Stimulated activated naive CD4-positive, alpha-beta T cell treated with Interleukin-2 at 50 U/mL for 16 hours (primary cell): Measurements from ENCODE around the gene NELL1.

ENCODE experiments used
- DNase-seq: peaks from one replicate; lab custom pipeline; 2025; lab: John Stamatoyannopoulos, UW

Gene NELL1

DNA sequence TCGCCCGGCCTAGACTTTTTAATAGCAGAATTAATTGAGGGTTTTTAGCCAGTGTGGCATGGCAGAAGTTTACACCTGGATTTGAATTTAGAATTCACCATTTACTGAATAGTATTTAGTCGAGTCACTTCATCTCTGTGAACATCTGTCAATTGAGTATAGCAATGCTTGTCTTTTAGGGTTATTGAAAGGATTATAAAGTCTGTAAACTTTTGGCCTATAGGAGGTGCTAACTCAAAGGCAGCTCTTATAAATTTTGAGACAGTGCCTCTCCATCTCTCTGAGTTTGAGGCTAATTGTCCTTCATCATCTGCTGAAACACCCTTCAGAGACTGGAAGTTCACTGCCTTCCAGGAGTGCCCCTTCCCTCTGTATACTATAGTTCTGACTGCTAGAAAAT is 205.0 kb downstream of the NELL1 start:
- no peak for DNase-seq

DNA sequence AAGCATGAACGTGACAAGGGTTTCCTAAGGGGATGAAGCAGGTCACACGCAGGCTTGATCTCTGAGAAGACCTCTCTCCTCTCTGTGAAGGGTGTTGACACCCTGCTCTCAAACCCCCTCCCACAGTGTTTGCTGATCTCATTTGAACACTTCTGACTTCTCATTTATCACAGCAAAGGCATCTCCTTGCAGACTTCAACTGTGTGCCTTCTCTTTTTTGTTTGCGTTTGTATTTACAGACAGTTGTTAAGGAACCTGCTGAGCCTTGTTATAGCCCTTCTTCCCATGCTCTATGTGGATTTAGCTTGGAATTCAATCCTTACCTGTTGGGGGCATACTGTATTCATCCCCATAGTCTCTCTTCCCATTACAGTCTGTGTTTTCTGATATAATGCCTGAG is 206.5 kb downstream of the NELL1 start:
- no peak for DNase-seq

DNA sequence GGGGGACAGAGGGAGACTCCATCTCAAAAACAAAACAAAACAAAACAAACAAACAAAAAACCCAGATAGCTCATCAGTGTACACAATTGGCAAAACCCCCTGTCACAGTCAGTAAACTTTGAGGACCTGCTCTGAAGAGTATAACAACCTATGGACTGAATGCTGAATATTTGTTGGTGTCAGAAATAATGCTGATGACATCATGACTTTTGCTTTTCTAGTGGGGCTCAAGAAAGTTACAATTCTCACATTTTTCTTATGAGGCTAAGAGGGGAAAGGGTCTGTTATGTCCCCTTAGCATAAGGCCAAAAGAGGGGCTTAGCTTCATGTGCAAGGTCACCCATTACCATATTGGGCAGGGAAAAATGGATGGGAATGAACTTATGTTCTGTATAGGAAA is 207.4 kb downstream of the NELL1 start:
- DNase-seq, result no peak

DNA sequence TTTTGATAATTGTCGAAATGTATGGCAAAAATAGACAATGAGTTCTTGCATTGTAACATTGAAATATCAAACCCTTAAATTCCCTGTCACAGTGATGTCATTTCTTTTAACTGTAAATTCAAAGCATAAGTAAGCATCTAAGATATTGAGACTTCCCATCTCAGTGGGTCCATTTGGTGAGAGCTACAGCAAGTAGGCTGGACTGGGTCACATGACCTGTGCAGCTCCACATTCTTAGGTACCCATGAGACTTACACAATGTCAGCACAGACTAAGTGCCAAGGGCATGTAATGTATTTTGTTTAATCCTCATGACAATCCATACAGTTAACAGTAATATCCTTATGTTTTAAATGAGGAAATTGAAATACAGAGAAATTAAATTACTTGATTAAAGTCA is 210.7 kb downstream of the NELL1 start:
- DNase-seq, result no peak

DNA sequence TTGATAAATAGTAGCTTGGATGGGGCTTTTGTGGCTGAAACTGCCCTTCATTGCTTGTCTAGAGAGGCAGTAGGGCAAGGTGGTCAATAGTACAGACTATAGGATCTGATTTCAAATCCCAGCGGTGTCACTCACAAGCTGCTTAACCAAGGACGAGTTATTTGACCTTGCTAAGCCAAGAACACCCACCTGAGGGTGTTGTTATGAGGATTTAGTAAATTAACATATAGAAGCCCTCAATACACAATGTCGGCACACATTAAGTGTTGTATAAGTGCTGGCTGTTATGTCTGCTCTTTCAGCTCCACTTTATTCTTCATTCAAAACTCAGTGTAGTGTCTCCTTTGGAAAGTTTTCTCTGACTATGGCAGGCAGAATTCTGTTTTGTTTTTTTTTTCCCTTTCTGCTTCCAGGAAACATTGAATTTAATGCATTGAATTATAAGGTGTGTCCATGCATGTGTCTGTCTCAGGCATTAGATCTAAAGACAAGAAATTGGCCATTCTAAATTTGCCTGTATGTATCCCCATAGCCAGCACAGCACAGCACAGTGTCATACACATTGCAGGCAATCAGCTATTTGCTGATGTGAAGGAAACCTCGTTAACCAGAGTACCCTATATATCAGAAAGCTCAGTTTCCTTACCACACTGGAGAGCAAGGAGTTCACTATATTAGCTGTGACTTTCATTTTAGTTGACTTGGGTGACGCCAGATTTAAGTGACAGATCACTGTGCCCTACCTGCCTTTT is 212.1 kb downstream of the NELL1 start:
- no peak for DNase-seq

DNA sequence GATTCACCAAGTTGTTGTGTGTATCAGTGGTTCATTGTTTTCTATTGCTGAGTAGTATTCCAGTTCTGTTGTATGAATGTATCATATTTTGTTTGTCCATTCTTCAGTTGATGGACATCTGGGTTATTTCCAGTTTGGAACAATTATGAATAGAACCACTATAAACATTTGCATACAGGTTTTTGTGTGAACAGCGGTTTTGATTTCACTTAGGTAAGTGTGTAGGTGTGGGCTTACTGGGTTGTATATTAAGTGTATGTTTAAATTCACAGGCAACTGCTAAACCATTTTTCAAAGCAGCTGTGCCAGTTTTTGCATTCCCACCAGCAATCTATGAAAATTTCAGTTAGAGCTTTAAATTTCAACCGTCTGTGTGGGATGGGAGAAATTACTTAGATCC is 217.8 kb downstream of the NELL1 start:
- no peak for DNase-seq

DNA sequence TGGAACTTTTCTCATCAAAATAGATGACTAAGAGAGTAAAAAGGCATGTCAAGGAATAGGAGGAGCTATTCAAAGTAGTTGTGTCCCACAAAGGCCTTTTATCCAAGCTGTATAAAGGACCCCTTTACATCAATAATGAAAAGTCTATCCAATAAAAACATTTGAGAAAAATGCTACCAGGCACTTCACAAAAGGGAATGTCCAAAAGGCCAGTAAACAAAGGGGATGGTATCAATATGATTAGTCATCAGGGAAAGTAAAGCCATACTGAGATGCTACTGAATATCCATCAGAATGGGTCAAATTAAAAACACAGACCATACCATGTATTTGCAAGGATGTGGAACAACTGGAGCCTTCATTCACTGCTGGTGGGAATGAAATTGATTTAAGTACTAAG is 224.9 kb downstream of the NELL1 start:
- DNase-seq, result no peak

DNA sequence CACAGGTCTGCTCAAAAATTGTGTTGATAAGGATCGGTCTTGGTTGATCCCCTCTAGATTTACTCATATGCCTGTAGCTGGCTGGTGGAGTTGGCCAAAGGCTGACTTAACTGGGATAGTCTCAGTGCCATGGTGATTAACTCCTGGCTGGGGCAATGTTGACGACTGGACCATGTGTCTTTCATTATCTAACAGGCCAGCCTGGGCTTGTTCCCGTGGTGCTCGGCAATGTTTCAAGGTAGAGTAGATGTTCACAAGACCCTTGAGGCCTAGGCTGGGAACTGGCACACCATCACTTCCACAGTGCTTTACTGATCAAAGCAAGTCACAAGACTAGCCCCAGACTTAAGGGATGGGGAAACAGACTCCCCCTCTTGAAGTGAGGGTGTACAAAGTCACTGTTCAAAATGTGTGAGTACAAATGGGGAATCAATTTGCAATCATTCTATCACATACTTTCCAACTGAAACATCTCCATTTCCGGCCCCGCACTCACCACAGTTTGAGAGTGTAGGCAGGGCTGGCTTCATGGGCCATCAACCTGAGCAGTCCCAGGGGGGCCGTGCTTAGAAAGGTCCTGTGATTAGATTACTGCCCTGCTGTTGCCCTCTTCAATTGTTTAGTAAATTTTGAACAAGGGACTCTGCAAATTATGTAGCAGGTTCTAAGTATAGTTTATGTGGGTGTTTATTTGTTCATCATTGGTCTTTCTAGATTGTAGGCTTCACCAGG is 240.8 kb downstream of the NELL1 start:
- DNase-seq, result no peak

DNA sequence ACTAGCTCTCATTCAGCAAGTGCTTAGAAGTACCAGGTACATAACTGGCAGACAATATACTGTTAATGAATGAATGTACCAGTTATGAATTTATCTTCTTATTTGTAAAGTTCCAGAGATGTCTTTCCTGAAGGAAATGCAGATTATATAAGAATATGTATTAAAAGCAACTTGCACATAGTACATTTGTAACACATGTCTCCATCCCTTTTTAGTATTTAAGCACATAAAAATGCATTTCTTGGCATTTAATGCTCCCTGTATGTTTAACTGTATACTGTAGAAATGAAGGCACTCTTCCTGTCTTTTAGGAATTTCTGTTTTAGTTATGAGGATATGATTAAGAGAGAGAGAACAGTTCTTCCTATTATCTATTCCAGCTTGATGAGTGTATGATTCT is 241.3 kb downstream of the NELL1 start:
- DNase-seq, result no peak

DNA sequence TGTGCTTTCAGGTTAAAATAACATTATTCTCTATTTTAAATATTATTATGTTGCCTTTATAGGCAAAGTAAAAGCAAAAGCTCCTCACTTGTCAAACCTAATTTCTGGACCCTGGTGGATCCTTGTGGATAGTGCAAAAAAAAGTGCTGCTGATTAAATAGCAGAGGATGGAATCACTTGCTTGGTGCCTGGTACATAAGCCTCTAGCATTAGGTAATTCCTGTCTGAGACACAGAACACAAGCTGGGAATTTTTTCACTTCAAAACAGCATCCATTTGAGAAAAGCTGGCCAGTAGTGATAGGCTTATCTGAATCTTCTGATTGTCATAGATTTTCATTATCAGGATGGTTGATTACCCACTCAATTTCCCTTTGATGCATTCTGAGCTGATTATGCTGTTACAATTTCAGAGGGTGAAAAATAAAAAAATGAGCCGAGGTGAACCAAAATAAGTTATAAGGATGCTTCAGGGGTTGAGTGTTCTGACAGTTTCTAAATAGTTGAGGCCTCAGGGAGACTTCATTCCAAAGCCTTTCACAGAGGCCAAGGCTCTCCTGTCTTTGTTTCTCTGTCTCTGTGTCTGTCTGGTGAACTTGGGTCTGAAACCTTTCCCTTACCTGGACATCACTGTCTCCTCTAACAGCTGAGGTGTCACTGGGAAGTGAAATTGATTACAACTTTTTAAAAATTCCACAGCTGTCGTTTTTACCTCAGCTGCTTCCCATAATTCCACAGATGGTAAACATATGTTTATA is 242.9 kb downstream of the NELL1 start:
- no peak for DNase-seq

DNA sequence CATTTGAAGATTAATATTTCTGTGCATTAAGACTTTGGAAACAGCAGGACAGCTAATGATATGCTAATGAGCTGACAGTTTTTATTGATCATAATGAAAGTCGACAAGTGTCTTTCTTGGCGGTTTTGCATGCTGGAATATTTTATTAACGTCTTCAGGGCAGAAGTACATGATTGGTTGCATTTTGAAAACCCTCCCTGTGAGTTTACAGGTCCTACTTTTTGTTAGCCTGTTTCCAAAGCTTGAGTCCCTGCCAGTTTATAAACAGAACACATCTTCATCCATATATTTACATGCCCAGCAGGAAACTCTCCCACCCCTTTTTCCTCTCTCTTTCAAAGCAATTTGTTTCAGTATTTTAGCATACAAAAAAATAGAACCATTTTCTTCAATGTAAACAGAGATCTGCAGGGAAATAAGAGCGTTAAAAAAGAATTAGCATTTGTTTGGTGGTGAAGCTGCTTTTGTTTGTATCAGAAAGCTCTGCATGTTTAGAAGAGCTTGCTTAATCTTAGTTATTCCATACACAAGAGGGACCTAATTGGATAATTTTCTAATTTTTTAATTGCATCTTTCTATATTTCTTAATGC is 243.6 kb downstream of the NELL1 start:
- no peak for DNase-seq

DNA sequence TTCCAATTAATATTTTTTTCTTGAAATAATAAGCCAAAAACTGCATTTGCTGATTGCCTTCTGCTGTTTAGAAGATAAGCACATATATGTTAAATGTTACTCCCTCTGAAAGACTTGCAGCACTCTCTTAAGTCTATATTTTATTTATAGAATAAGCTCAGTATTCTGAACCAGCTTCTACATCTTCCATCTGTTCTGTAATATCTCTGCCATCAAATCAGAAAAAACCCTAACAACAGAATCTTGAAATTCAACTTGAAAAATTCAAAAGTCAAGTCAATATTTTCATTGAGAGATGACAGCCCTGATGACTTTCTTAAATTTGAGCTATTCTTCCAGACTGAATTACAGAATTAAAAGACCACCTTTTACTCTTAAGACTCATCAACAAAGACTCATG is 247.9 kb downstream of the NELL1 start:
- no peak for DNase-seq

DNA sequence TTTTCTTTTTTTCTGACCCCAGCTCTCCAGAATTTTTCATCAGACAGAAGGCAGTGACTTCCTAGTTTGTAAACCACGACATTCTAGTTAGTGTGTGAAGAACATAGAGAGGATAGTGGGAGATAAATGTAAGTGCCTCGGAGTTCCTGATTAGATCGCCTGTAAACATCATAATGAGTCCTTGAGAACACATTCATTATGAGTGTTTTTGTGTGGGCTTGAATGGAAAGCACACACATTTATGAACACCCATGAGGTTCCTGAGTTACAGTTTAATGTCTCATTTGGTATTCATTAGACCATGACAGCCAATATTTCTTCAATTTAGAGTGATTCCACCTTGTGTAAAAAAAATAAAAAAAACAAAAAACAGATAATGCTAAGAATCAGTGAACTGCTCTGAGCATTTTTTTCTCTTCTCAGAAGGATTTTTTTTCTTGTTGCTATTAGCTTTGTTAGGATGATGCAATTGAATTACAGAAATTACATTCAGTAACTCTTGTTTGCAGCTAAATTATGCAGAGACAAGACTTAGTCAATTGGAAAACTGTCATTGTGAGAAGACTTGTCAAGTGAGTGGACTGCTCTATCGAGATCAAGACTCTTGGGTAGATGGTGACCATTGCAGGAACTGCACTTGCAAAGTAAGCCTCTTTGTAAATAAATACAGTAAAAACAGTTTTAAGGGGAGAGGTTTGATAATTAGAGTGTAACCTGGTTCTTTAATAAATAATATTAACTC is 257.6 kb downstream of the NELL1 start:
- no peak for DNase-seq

DNA sequence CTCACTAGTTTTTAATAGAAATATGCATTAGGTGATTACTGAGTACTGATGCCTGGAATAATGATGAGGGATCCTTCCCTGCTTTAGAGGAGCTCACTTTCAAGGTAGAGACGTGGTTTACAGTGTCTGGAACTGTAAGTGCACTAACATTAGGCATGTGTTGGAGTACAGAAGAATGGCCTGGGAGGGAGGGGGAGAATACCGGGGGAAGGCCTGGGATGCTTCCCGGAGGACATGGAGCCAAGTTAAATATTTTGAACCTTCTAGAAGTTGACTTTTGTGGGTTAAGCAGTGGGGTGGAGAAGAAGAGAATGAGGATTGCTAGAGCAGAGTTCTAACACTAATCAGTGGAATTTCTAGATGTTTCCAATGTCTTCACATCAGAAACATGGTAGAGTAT is 261.6 kb downstream of the NELL1 start:
- no peak for DNase-seq

DNA sequence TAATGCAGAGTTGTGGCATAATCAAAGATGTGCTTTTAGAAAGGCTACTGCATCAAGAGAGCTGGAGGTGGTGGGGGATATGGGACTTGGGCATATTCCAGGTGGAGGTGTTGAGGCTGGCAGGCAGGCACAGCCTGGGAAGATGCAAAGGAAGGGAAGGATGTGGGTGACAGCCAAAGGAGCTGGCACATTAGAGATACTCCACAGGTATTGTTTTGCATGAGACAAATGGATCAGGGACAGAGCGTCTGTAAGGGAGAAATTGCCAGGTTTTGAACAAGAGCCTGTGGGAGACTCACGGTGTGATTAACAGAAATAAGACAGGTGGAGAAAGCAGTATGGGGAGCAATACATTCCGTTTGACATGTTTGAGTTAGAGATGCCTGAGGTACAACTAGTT is 263.7 kb downstream of the NELL1 start:
- no peak for DNase-seq

DNA sequence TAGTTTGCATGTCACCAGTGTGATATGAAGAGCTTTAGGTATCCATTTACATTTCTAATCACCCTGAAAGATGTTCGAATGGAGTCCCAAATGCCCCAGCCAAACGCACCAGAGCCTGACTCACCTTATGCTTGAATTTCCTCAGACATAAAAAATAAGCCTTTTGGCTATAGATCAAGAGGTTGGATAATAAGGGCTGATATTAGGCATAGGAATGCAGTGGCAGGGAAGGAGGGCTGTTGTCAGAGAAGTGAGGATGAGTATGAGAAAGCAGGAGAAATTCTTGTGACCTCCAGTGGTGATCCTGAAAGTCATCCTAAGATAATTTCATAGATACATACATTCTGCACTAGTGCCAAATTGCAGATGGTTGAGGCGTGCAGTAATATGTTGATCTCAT is 264.6 kb downstream of the NELL1 start:
- no peak for DNase-seq

DNA sequence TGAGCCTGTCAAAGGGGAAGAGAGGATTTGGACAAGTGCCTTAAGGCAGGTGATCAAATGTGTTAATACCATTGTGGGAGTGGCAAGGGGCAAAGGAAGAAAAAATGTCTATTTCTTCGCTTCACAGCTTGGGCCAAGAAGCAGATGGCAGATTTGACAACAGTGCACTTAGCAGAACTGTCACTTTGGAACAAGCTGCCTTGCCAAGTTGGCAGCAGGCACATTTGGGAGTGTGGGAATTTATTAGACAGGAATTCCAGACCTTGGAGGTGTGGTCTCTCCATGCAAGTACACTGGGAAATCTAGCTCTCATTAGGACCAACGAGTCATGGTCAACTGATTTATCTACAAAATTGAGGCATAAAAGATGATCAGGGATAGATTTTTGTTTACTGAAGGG is 265.1 kb downstream of the NELL1 start:
- no peak for DNase-seq

DNA sequence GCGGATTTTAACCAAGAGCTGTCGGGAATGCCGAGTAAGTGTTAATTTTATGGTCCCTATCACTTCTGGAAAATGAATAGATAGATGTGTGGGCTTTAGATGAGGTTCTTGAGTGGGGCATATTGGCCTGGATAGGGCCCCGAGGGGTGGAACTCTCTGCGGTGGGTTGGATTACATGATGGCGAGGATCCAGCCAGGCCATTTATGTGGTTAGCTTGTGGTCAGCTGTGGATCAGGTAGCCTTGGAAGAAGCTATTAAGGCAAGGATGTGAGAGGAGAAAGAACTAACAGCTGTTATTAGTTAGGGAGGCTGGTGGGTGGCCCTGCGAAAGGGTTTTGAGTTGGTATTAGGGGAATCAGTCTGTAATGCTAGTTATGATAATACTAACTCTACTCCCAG is 268.4 kb downstream of the NELL1 start:
- no peak for DNase-seq

DNA sequence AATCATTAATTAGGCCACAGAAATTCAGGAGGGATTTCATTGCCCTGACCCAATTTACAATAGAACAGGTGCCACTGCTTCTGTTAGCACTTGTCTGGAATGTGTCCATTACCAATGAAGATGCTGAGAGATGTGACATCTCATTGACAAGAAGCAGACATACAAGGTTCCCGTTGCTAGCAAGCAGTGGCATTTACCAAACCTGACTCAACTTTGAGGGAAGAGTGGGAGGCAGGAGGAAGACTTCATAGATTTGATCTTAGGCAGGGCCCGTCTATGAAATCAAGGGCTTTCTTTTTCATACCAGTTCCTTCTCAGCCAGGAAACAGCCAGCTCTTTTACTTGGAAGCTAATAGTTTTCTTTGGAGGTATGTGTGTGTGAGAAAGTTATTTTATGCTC is 280.2 kb downstream of the NELL1 start:
- no peak for DNase-seq

DNA sequence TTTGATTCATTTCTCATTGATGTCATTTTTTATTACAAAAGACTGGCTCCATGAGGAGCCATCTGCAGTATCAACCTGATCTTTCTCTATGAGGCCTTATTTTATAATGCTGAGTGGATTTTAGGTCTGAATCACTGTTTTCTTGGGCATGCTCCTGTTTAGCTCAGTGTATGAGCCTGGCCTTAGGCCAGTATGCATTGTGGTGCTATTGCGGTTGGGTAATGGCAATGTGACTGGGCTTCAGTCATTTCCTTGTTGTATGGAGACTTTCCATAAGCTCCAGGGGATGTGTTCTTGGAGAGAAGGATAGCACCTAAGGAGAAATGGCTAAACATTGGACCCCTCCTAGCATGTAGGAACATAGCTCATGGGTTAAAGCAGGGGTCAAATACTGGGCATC is 293.2 kb downstream of the NELL1 start:
- DNase-seq, result no peak

DNA sequence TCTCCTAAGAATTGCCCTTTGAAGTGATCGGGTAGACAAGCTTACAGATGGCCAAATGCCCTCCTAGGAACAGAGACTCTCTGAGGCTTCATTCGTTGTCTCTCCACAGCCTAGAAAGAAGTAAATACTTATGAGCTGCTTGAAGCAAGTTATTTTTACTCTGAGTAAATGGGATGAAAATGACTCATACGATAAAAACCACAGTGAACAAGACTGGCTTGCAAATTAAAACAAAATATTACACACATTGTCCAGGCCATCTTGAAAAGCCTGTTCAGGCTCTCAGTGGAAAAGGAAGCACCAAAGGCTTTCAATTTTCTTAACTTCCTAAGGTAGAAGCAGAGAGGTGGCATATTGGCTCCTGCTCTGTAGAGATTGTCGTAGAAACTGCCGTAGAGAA is 294.2 kb downstream of the NELL1 start:
- no peak for DNase-seq

DNA sequence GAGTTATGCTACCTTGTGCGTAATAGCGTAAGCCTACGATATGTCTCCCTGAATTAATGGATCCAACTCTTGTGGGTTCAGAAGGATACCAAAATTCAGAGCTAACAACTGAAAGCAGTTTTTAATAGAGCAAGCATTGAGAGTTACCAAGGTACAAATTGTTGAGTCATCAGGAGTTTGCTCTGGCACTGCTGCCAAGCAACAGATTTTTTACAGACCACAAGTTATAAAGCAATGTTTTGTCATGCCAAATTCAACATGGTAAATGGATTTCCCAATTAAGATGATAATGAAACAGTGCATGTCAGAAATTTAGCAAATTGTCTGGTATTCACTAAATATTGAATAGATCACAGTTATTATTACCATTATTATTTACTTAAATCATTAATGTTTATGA is 295.6 kb downstream of the NELL1 start:
- no peak for DNase-seq
